SU-DHL-6 (cell line): Measurements from ENCODE around the gene COL4A2.

Experiments used
- H2AFZ ChIP-seq: fragments of 200-600 bp; sonication (generic); 2 replicates; pipeline ENCODE4 v1.6.1; 2014; ENCODE audit warnings: low read depth, mild to moderate bottlenecking, moderate library complexity, mixed read lengths, antibody characterized with exemption, low read length; ENCODE audit not compliant: severe bottlenecking
- H3F3A ChIP-seq: fragments of 200-600 bp; shearing (Covaris generic); 2 replicates; pipeline ENCODE4 v1.6.0; 2016; ENCODE audit warnings: antibody characterized with exemption, mild to moderate bottlenecking; ENCODE audit not compliant: insufficient read depth
- H3K27ac ChIP-seq: fragments of 200-600 bp; sonication (generic); 2 replicates; pipeline ENCODE4 v1.5.1; 2016; ENCODE audit warnings: low read depth, mild to moderate bottlenecking, low read length, moderate library complexity, mixed read lengths
- H3K27me3 ChIP-seq: fragments of 200-600 bp; sonication (generic), shearing (Covaris generic); 2 replicates; pipeline ENCODE4 v1.6.0; 2014; ENCODE audit warnings: mild to moderate bottlenecking, low read length
- H3K36me3 ChIP-seq: fragments of 200-600 bp; sonication (generic); 2 replicates; pipeline ENCODE4 v1.6.1; 2014; ENCODE audit warnings: mild to moderate bottlenecking, low read length, mixed read lengths
- H3K4me2 ChIP-seq: fragments of 300-600, 200-600 bp; shearing (Covaris generic), sonication (generic); 2 replicates; pipeline ENCODE4 v1.6.0; 2014; ENCODE audit warnings: low read length, low read depth, mild to moderate bottlenecking; ENCODE audit not compliant: poor library complexity, severe bottlenecking
- H3K4me3 ChIP-seq: fragments of 200-600 bp; sonication (generic); 2 replicates; pipeline ENCODE4 v1.5.1; 2014; ENCODE audit warnings: antibody characterized with exemption, low read length, mild to moderate bottlenecking, mixed read lengths; ENCODE audit not compliant: insufficient read depth, poor library complexity, severe bottlenecking
- H3K79me2 ChIP-seq: fragments of 200-600 bp; sonication (generic); 2 replicates; pipeline ENCODE4 v1.6.1; 2014; ENCODE audit warnings: mild to moderate bottlenecking, low read length, moderate library complexity; ENCODE audit not compliant: insufficient read depth
- H3K9ac ChIP-seq: fragments of 200-600 bp; sonication (generic); 2 replicates; pipeline ENCODE4 v1.7.0; 2014; ENCODE audit warnings: mild to moderate bottlenecking, low read length
- H3K9me2 ChIP-seq: fragments of 200-600 bp; sonication (generic); replicated peaks from 2 replicates; pipeline ENCODE4 v1.6.1; 2014; ENCODE audit warnings: low read length; ENCODE audit not compliant: insufficient read depth
- H3K9me3 ChIP-seq: fragments of 200-600 bp; sonication (generic); 2 replicates; pipeline ENCODE4 v1.6.1; 2014; ENCODE audit warnings: low read length, mixed read lengths; ENCODE audit not compliant: insufficient read depth
- H4K20me1 ChIP-seq: fragments of 200-600 bp; sonication (generic); 2 replicates; pipeline ENCODE4 v1.6.1; 2014; ENCODE audit warnings: low read depth, mild to moderate bottlenecking, antibody characterized with exemption, low read length, moderate library complexity, mixed read lengths
- EZH2phosphoT487 ChIP-seq: fragments of 200-600 bp; sonication (generic), shearing (Covaris generic); conservative IDR thresholded peaks from 2 replicates; pipeline ENCODE4 v1.6.1; 2018; ENCODE audit warnings: mild to moderate bottlenecking, antibody characterized with exemption, low read length, moderate library complexity, mixed read lengths
- TF ChIP-seq, protein P1 (sequence below): fragments of 200-600 bp; sonication (generic); IDR thresholded peaks from one replicate; pipeline ENCODE4 v1.5.1; 2017; ENCODE audit warnings: antibody characterized with exemption, mild to moderate bottlenecking, low read length, moderate library complexity; ENCODE audit not compliant: insufficient read depth, poor library complexity, severe bottlenecking

COL4A2 gene

GRCh38 chr13:110524541-110525257, 217.6 kb downstream of the COL4A2 start:
- Histone ChIP-seq H2AFZ (no peak overlapping the region), H4K20me1 (no peaks in the 10 kb centered on the region), H3K9ac (no peak overlapping the region), H3K9me2 (no peaks in the 10 kb centered on the region), H3K79me2 (no peaks in the 10 kb centered on the region), H3K4me2 (no peak overlapping the region), H3K36me3 (no peaks in the 10 kb centered on the region), H3F3A (no peaks in the 10 kb centered on the region), H3K4me3 (no peak overlapping the region), H3K27me3 (no peaks in the 10 kb centered on the region), H3K9me3 (no peaks in the 10 kb centered on the region), H3K27ac (no peak overlapping the region)
- TF ChIP-seq EZH2phosphoT487: no peak
- TF ChIP-seq, protein P1, sequence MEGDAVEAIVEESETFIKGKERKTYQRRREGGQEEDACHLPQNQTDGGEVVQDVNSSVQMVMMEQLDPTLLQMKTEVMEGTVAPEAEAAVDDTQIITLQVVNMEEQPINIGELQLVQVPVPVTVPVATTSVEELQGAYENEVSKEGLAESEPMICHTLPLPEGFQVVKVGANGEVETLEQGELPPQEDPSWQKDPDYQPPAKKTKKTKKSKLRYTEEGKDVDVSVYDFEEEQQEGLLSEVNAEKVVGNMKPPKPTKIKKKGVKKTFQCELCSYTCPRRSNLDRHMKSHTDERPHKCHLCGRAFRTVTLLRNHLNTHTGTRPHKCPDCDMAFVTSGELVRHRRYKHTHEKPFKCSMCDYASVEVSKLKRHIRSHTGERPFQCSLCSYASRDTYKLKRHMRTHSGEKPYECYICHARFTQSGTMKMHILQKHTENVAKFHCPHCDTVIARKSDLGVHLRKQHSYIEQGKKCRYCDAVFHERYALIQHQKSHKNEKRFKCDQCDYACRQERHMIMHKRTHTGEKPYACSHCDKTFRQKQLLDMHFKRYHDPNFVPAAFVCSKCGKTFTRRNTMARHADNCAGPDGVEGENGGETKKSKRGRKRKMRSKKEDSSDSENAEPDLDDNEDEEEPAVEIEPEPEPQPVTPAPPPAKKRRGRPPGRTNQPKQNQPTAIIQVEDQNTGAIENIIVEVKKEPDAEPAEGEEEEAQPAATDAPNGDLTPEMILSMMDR: no peak

DNA sequence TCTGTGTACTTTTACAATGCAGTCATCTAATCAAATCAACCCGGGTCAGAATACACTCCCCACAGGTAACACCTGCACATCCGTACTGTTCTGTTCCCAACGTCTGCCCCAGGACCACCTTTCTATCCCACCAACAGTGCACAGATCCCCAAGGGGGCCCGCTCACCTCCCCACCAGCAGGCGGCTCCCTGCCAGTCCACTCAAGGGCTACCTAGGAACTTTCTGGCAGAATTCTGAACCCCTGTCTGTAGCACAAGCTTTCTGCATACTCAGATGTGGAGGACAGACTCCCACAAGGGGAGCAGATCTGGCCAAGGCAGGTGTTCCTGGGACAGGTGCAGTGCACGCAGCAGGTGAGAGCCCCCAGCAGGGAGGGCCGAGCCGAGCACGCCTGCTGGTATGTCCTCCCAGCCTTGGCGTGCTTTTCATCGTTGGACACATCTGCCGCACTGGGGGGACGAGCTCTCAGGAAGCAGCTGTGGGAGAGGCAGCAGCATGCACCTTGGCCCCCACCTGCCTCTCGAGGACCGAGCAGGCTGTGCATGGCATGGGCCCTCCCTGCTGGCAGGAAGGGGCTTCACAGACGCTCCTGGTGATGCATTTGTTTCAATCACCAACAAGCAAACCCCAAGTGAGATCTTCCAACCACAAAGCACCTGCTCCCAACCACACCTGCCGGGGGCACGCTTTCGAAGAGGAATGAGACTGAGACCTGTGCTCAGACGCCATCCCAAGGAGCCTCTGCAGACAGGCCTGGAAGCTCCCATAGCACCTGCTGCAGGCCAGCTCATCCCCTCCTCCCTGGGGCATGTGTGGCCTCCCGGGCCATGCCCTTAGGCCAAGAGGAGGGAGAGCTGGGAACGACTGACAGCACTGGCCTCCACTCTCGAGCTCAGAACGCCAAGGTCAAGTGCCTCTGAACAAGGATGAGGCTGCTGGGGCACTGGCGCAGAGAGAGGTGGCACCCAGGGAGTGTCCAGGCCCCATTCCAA, 218.5 kb downstream of the COL4A2 start:
- H3K79me2 ChIP-seq: no peaks in the 10 kb centered on the region
- no peak overlapping the region for H3K27ac ChIP-seq
- H3K4me2 ChIP-seq: no peak overlapping the region
- no peak overlapping the region for H3K9ac ChIP-seq
- no peak for TF ChIP-seq EZH2phosphoT487
- TF ChIP-seq, protein P1: no peak
- no peaks in the 10 kb centered on the region for H3K27me3 ChIP-seq
- no peaks in the 10 kb centered on the region for H3F3A ChIP-seq
- no peaks in the 10 kb centered on the region for H3K9me2 ChIP-seq
- no peak overlapping the region for H3K4me3 ChIP-seq
- H4K20me1 ChIP-seq: no peaks in the 10 kb centered on the region
- H2AFZ ChIP-seq: no peak overlapping the region
- H3K9me3 ChIP-seq: no peaks in the 10 kb centered on the region
- no peaks in the 10 kb centered on the region for H3K36me3 ChIP-seq

DNA sequence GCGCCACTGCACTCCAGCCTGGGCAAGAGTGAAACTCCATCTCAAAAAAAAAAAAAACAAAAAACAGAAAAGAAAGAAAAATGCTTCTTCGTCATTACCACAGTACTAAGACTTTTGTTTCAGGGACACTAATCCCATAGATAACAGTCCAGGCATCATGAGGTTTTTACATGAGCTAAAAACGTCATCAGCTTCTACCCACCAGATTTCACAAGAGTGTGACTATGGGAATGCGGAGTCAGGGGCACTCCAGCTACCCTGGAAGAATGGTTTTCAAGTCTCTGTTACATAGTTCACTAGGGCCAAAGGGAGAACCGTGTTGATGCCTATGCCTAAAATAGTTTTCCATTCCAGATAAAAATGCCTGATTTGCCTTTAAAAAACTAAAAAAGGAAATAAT, 221.3 kb downstream of the COL4A2 start:
- no peaks in the 10 kb centered on the region for H4K20me1 ChIP-seq
- H3K36me3 ChIP-seq: no peaks in the 10 kb centered on the region
- no peaks in the 10 kb centered on the region for H3F3A ChIP-seq
- no peak overlapping the region for H3K4me3 ChIP-seq
- H3K9me3 ChIP-seq: no peaks in the 10 kb centered on the region
- H3K9ac ChIP-seq: no peak overlapping the region
- no peak for TF ChIP-seq EZH2phosphoT487
- TF ChIP-seq, protein P1: no peak
- H3K79me2 ChIP-seq: no peaks in the 10 kb centered on the region
- no peaks in the 10 kb centered on the region for H3K27me3 ChIP-seq
- no peak overlapping the region for H3K4me2 ChIP-seq
- H2AFZ ChIP-seq: no peak overlapping the region
- no peaks in the 10 kb centered on the region for H3K9me2 ChIP-seq
- no peak overlapping the region for H3K27ac ChIP-seq
